A549 (cell line): ENCODE data around the gene MRPL28. TPM values are rescaled to one million over a fixed set of nuclear protein-coding genes. Genes with fewer than 3 reads are reported as not detected.
"Not testable (repeated sequence)": the region's sequence is repeated elsewhere in the genome, so short reads cannot be mapped to it uniquely, and the experiment has no call there.

Source experiments
- ATAC-seq, 2 experiments: fragments of 200-7000 bp in 1 of 2; fragments of >200 bp in 1 of 2; cut with Nextera tagmentation in 1 of 2; cut with Tn5 transposase in 1 of 2; 3 replicates each; pipeline versions ENCODE4 v1.8.0 to v1.9.1; 2018 to 2020; ENCODE audit warnings: mild to moderate bottlenecking in 1 of 2, moderate library complexity in 1 of 2
- CTCF ChIA-PET: fragments of 300-600 bp; sonication (Branson Sonifier 250); formaldehyde crosslinking; extraction: SDS; loops from one replicate; lab custom pipeline; 2021; ENCODE audit warnings: antibody characterized with exemption, inconsistent platforms; lab: Yijun Ruan, JAX
- POLR2A ChIA-PET: fragments of 350-600 bp; formaldehyde crosslinking; extraction: SDS; loops from one replicate; lab custom pipeline; 2021; ENCODE audit warnings: antibody characterized with exemption, inconsistent platforms; lab: Yijun Ruan, JAX
- DNase-seq, 2 experiments: peaks; one replicate each; pipeline versions ENCODE4 v3.0.0 to v3.0.0-alpha.2; 2011 to 2016; ENCODE audit warnings: low read depth in 1 of 2, low spot score in 1 of 2
- FAIRE-seq: peaks from 2 replicates; lab custom pipeline; 2011; peaks lifted over from hg19 to GRCh38; lab: Jason Lieb, UNC
- H3K27ac ChIP-seq, 2 experiments: fragments of >200 bp; sonication (Bioruptor Twin); formaldehyde crosslinking; 3 replicates each; pipeline ENCODE4 v1.5.1; 2016 to 2017
- H3K4me1 ChIP-seq: fragments of >200 bp; sonication (Bioruptor Twin); formaldehyde crosslinking; 3 replicates; pipeline ENCODE4 v1.6.1; 2016
- H3K4me2 ChIP-seq: fragments of >200 bp; sonication (Bioruptor Twin); formaldehyde crosslinking; 3 replicates; pipeline ENCODE4 v1.6.1; 2016
- H3K4me3 ChIP-seq: fragments of >200 bp; sonication (Bioruptor Twin); formaldehyde crosslinking; 3 replicates; pipeline ENCODE4 v1.5.1; 2016
- H3K9me3 ChIP-seq: fragments of >200 bp; sonication (Bioruptor Twin); formaldehyde crosslinking; 3 replicates; pipeline ENCODE4 v1.6.1; 2016
- CHD4 ChIP-seq: fragments of 200-600 bp; sonication (generic); IDR thresholded peaks from 2 replicates; pipeline ENCODE4 v1.6.1; 2016; ENCODE audit warnings: antibody characterized with exemption, mild to moderate bottlenecking, borderline replicate concordance
- ESRRA ChIP-seq: fragments of 150-350 bp; IDR thresholded peaks from 2 replicates; pipeline ENCODE4 v1.6.1; 2014; ENCODE audit warnings: mild to moderate bottlenecking, low read length, borderline replicate concordance
- GATA3 ChIP-seq: IDR thresholded peaks from 2 replicates; pipeline ENCODE4 v1.6.1; 2012; ENCODE audit warnings: borderline replicate concordance
- HOXA7 ChIP-seq: fragments of 250-450 bp; sonication (Bioruptor Pico); IDR thresholded peaks from 2 replicates; pipeline ENCODE4 v1.5.0; 2020; ENCODE audit warnings: mild to moderate bottlenecking, moderate library complexity
- KDM1A ChIP-seq: fragments of 200-600 bp; sonication (generic); IDR thresholded peaks from 2 replicates; pipeline ENCODE4 v1.6.1; 2016; ENCODE audit warnings: low read depth, mild to moderate bottlenecking
- KDM5A ChIP-seq: fragments of 200-600 bp; sonication (generic); IDR thresholded peaks from 2 replicates; pipeline ENCODE4 v1.6.1; 2016; ENCODE audit warnings: antibody characterized with exemption, mild to moderate bottlenecking
- RNF2 ChIP-seq: fragments of 200-600 bp; sonication (generic); IDR thresholded peaks from 2 replicates; pipeline ENCODE4 v1.6.1; 2016; ENCODE audit warnings: low read depth, mild to moderate bottlenecking, antibody characterized with exemption, moderate library complexity, borderline replicate concordance
- TFCP2L1 ChIP-seq: fragments of 250-450 bp; sonication (Bioruptor Pico); IDR thresholded peaks from 2 replicates; pipeline ENCODE4 v1.5.0; 2021; ENCODE audit warnings: mild to moderate bottlenecking
- TP53 ChIP-seq: fragments of 250-450 bp; sonication (Bioruptor Pico); IDR thresholded peaks from 2 replicates; pipeline ENCODE4 v1.5.0; 2021; ENCODE audit warnings: mild to moderate bottlenecking, moderate library complexity
- ZNF302 ChIP-seq: fragments of 250-450 bp; sonication (Bioruptor Pico); IDR thresholded peaks from 2 replicates; pipeline ENCODE4 v1.9.0; 2021; ENCODE audit warnings: inconsistent platforms, mild to moderate bottlenecking, moderate library complexity
- WGBS: methylation state at CpG from one replicate; pipeline ENCODE4 v1.1.6; 2017; ENCODE audit errors: missing lambda C conversion rate; 5-methylcytosine and 5-hydroxymethylcytosine counted together
- polyA plus RNA-seq, 4 experiments: library from polyadenylated mRNA; depleted of rRNA in 3 of 4; stranded (reverse); fragments of >200 nt; fragmentation: RNase III in 1 of 4; extraction: RNeasy Plus Mini Kit Qiagen cat#74134 plus additional on column Dnase treatment in 1 of 4; gene quantifications; 2 replicates in 3 of 4; 3 replicates in 1 of 4; pipeline ENCODE4 v1.2.3, GENCODE V29; 2011 to 2017
- TF ChIP-seq, protein P1 (sequence below): fragments of 450-650 bp; IDR thresholded peaks from 2 replicates; pipeline ENCODE4 v1.6.1; 2014; ENCODE audit warnings: antibody characterized with exemption

Gene MRPL28
- polyA plus RNA-seq, 2 of the 4 experiments (the other 2 are of a cell fraction): 130 to 139 TPM

DNA sequence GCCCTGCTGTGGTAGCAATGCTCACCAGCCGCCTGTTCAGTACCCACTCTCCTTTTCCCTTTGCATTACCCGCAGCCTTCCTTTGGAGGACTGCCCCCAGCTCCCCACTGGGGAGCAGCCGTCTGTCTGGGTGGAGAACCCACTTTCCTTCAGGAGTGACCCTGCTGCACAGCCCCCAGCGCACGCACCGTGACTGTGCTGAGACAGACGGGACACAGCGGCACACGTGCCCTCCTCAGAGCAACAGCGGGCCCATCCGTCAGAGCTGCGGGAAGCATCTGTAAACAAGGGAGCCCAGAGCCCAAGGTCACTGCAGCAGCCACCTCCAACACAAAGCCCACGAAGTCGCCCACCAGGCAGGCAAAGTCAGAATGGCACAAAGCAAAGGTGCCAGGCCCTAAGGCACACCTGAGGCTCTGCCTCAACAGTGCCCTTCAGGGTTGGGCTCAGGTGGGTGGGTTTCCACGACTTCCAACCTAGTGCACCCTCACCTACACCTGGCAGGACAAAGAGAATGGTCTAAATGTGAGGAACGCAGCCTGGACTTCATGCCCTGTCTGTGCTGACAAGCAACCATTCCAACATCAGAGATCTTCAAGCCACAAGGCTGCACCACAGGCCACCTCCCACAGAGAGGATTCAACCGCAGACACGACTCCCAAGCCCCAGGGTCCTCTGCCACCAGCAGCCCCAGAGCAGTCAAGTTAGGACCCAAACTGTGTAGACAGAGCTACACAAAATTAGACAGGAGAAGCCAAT is 27.7 kb downstream of the MRPL28 start:
- H3K27ac ChIP-seq: no peak overlapping the region
- H3K4me3 ChIP-seq: no peak overlapping the region
- TF ChIP-seq TP53 (CRISPR knock-in tag): no peak
- no peak for TF ChIP-seq TFCP2L1
- no peak for TF ChIP-seq RNF2
- no peak for TF ChIP-seq KDM1A
- no peak for TF ChIP-seq ZNF302 (CRISPR knock-in tag)
- TF ChIP-seq ESRRA: no peak
- TF ChIP-seq, all 56 proteins: peak for 0
- POLR2A ChIA-PET: no interaction called here
- Histone ChIP-seq H3K4me1 (peaks cover 14% of the 10 kb centered on the region), H3K9me3 (no peaks in the 10 kb centered on the region), H3K4me2 (no peak overlapping the region)
- DNase-seq: no peak
- WGBS: 87% methylated on average over 16 of the region's 18 CpGs
- no peak for ATAC-seq
- no peak for FAIRE-seq
- CTCF ChIA-PET: interaction anchor here (0.9 to 1.9 kb wide), 2 partner anchors 9 to 108 kb away, joined by 3 to 8 read pairs; partner anchors contain the start of genes AXIN1 and FAM234A

DNA sequence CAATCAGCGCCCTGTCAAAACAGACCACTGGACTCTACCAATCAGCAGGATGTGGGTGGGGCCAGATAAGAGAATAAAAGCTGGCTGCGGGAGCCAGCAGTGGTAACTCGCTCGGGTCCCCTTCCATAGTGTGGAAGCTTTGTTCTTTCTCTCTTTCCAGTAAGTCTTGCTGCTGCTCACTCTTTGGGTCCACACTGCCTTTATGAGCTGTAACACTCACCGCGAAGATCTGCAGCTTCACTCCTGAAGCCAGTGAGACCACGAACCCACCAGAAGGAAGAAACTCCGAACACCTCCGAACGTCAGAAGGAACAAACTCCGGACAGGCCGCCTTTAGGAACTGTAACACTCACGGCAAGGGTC is 28.4 kb downstream of the MRPL28 start:
- FAIRE-seq: not testable (repeated sequence)
- 90% methylated on average over 12 of the region's 13 CpGs for WGBS

DNA sequence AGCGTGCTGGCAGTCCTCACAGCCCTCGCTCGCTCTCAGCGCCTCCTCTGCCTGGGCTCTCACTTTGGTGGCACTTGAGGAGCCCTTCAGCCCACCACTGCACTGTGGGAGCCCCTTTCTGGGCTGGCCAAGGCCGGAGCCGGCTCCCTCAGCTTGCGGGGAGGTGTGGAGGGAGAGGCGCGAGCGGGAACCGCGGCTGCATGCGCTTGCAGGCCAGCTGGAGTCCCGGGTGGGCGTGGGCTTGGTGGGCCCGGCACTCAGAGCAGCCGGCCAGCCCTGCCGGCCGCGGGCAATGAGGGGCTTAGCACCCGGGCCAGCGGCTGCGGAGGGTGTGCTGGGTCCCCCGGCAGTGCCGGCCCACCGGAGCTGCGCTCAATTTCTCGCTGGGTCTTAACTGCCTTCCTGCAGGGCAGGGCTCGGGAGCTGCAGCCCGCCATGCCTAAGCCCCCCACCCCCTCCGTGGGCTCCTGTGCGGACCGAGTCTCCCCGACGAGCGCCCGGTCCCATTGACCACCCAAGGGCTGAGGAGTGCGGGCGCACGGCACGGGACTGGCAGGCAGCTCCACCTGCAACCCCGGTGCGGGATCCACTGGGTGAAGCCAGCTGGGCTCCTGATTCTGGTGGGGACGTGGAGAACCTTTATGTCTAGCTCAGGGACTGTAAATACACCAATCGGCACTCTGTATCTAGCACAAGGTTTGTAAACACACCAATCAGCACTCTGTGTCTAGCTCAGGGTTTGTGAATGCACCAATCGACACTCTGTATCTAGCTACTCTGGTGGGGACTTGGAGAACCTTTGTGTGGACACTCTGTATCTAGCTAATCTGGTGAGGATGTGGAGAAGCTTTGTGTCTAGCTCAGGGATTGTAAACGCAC is 29.0 kb downstream of the MRPL28 start:
- H3K4me1 ChIP-seq: peaks cover 12% of the 10 kb centered on the region
- ATAC-seq, H3K27ac ChIP-seq, POLR2A ChIA-PET, H3K4me3 ChIP-seq, DNase-seq, FAIRE-seq, H3K4me2 ChIP-seq, H3K9me3 ChIP-seq: not testable (repeated sequence)
- 97% methylated on average over 40 of the region's 47 CpGs for WGBS
- CTCF ChIA-PET: interaction anchor here (1.1 to 1.9 kb wide), 2 partner anchors 11 to 21 kb away, joined by 5 to 8 read pairs; partner anchors contain the start of gene AXIN1

More for the DNA sequence above, 28.4 kb downstream of the MRPL28 start:
- peaks cover 14% of the 10 kb centered on the region for H3K4me1 ChIP-seq
- H3K27ac ChIP-seq, H3K4me3 ChIP-seq, ATAC-seq, H3K9me3 ChIP-seq, H3K4me2 ChIP-seq, DNase-seq, POLR2A ChIA-PET: not testable (repeated sequence)
- CTCF ChIA-PET: interaction anchor here (1.9 kb wide), 1 partner anchor 10 kb away, joined by 8 read pairs; the partner anchor contains the start of gene AXIN1

GRCh38 chr16:340370-341091 is 29.8 kb downstream of the MRPL28 start:
- H3K4me2 ChIP-seq: no peak overlapping the region
- no peak overlapping the region for H3K27ac ChIP-seq
- ATAC-seq (peak in 1 of 2 experiments; percentile 18; a peak in 3 of 6 replicates), DNase-seq (no peak), FAIRE-seq (no peak)
- CTCF ChIA-PET: interaction anchor here (1.1 kb wide), 1 partner anchor 22 kb away, joined by 5 read pairs; no protein-coding TSS in a partner anchor
- H3K4me3 ChIP-seq: no peak overlapping the region
- 98% methylated on average over 22 of the region's 23 CpGs for WGBS
- POLR2A ChIA-PET: no interaction called here
- H3K9me3 ChIP-seq: no peaks in the 10 kb centered on the region
- peaks cover 10% of the 10 kb centered on the region for H3K4me1 ChIP-seq
- TF ChIP-seq HOXA7 (CRISPR knock-in tag) (no peak), KDM5A (no peak), TP53 (CRISPR knock-in tag) (no peak), TFCP2L1 (no peak), CHD4 (no peak), GATA3 (no peak)
- TF ChIP-seq, protein P1, sequence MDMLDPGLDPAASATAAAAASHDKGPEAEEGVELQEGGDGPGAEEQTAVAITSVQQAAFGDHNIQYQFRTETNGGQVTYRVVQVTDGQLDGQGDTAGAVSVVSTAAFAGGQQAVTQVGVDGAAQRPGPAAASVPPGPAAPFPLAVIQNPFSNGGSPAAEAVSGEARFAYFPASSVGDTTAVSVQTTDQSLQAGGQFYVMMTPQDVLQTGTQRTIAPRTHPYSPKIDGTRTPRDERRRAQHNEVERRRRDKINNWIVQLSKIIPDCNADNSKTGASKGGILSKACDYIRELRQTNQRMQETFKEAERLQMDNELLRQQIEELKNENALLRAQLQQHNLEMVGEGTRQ: no peak
